ENCODE results near the gene SNRK.

SNRK gene

GRCh38 chr3:43362183-43362582 is 75.8 kb downstream of the SNRK start:
- TF ChIP-seq CTCF (IDR thresholded peaks at IDR 0.05): no peak

GRCh38 chr3:43362961-43363360 is 76.6 kb downstream of the SNRK start:
- no peak for TF ChIP-seq CTCF (IDR thresholded peaks at IDR 0.05)

- TF ChIP-seq CTCF (IDR thresholded peaks at IDR 0.05): no peak
These were observed 77.4 kb downstream of the SNRK start for GRCh38 chr3:43363621-43364266.

- TF ChIP-seq CTCF (IDR thresholded peaks at IDR 0.05): no peak
These were observed 78.2 kb downstream of the SNRK start for GRCh38 chr3:43364494-43364893.

- no peak for TF ChIP-seq CTCF (IDR thresholded peaks at IDR 0.05)
These were observed 78.6 kb downstream of the SNRK start for GRCh38 chr3:43364926-43365325.

- TF ChIP-seq CTCF (IDR thresholded peaks at IDR 0.05): no peak
These were observed 79.4 kb downstream of the SNRK start for GRCh38 chr3:43365601-43366305.

- no peak for TF ChIP-seq CTCF (IDR thresholded peaks at IDR 0.05)
These were observed 80.1 kb downstream of the SNRK start for GRCh38 chr3:43366481-43366880.

Measured in LNCAP (cell line).